Skeletal muscle satellite cell (primary cell): ENCODE data around the gene ZNF407.

Experiments
- H3K27me3 ChIP-seq: 2 replicates; pipeline ENCODE4 v1.7.0; 2013; ENCODE audit warnings: low read length; ENCODE audit not compliant: control insufficient read depth, insufficient read depth
- H3K36me3 ChIP-seq: 2 replicates; pipeline ENCODE4 v1.7.0; 2013; ENCODE audit warnings: mild to moderate bottlenecking, control low read depth, low read length; ENCODE audit not compliant: insufficient read depth
- H3K4me1 ChIP-seq: 2 replicates; pipeline ENCODE4 v1.7.0; 2013; ENCODE audit warnings: low read length; ENCODE audit not compliant: control insufficient read depth, insufficient read depth
- H3K4me2 ChIP-seq: 2 replicates; pipeline ENCODE4 v1.7.0; 2013; ENCODE audit warnings: mild to moderate bottlenecking, low read length
- H3K4me3 ChIP-seq: 2 replicates; pipeline ENCODE4 v1.7.0; 2013; ENCODE audit warnings: low read length
- H3K9ac ChIP-seq: 2 replicates; pipeline ENCODE4 v1.7.0; 2013; ENCODE audit warnings: mild to moderate bottlenecking, low read depth, low read length, moderate library complexity
- H3K9me3 ChIP-seq: replicated peaks from 2 replicates; pipeline ENCODE4 v1.7.0; 2013; ENCODE audit warnings: mild to moderate bottlenecking, control low read depth, low read length

The ZNF407 gene

GRCh38 chr18:75068682-75069435, 471.2 kb downstream of the ZNF407 start:
- Histone ChIP-seq H3K9ac (no peak overlapping the region), H3K9me3 (no peaks in the 10 kb centered on the region), H3K4me2 (no peak overlapping the region), H3K4me3 (no peak overlapping the region), H3K4me1 (peaks cover 24% of the 10 kb centered on the region), H3K36me3 (peaks cover 5% of the 10 kb centered on the region), H3K27me3 (no peaks in the 10 kb centered on the region)

DNA sequence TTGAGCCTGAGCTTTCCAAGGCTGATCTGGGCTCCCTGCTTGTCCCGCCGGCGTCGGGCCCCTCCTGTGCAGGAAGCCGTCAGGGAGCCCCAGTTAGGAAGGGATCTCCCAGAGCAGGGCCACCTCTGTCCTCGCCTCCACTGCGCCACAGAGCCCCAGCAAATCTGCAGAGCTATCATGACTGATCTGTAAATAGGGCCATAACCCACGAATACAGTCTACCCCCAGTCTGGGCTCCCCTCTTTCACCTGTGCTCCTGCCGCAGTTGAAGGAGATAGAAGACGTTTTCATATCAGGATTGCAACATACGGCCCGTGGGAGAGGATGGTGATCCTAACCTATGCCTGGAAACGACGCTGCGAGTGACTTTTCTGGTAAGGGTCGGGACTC, 472.6 kb downstream of the ZNF407 start:
- peak overlapping the region; percentile 75 for H3K4me2 ChIP-seq
- peaks cover 24% of the 10 kb centered on the region for H3K4me1 ChIP-seq
- no peaks in the 10 kb centered on the region for H3K36me3 ChIP-seq
- no peak overlapping the region for H3K9ac ChIP-seq
- no peaks in the 10 kb centered on the region for H3K27me3 ChIP-seq
- no peaks in the 10 kb centered on the region for H3K9me3 ChIP-seq
- H3K4me3 ChIP-seq, result peak overlapping the region; percentile 14

GRCh38 chr18:75070625-75071483, 473.2 kb downstream of the ZNF407 start:
- no peaks in the 10 kb centered on the region for H3K36me3 ChIP-seq
- peaks cover 24% of the 10 kb centered on the region for H3K4me1 ChIP-seq
- H3K4me3 ChIP-seq, result peak overlapping the region; percentile 46
- H3K9me3 ChIP-seq, result no peaks in the 10 kb centered on the region
- H3K27me3 ChIP-seq, result no peaks in the 10 kb centered on the region
- H3K9ac ChIP-seq, result no peak overlapping the region
- H3K4me2 ChIP-seq, result peak overlapping the region; percentile 75

DNA sequence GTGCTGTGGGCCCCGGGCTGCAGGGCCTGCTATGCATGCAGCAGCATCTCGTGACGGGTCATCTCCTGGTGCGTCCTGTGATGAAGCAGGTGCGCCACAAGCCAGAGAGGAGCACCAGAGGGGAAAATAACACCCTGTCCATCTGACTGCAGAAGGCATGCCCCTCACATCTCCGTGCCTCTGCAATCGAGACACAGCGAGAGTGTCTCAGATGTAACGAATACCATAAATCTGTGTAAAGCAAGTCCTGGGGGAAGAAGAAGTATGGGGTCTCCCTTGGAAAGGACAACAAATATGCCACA, 473.8 kb downstream of the ZNF407 start:
- Histone ChIP-seq H3K4me3 (no peak overlapping the region), H3K4me2 (peak overlapping the region; percentile 75), H3K9ac (no peak overlapping the region), H3K9me3 (no peaks in the 10 kb centered on the region), H3K27me3 (no peaks in the 10 kb centered on the region), H3K36me3 (no peaks in the 10 kb centered on the region), H3K4me1 (peaks cover 24% of the 10 kb centered on the region)

DNA sequence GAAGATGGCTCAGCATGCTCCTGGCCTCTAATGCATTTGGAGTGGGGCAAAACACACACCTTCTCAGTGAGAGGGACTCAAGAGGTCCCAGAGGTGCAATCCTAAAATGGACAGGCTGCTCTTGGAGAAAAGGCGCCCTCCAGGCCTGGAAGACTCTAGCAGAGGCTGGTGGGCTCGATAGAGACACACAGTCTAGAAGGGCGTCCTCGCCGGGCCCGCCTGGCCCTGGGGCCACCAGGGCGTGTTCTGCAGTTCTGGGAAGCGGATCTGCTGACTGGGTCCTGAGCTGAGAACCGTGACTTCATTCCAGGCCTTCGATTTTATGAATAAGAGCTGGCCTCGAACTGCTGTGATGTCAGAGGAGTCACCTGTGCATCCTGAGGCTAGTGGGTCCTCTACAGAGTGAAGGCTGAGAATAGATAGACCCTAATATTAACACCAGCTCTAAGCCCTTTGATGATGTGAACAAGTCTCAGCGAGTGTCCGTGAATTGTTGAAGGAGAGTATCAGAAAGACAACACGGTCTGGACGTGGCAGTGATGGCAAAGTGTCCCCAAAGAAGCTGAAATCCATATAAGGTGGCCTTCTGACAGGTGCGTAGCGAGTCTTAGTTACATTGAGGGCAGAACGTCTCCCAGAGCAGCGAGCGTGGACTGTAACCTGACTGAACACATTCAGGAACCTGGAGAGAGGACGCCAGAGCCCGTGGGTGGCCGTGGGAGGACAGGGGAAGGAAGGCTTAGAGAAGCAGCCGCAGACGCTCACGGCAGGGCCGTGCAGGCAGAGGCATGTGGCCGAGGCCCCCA, 474.4 kb downstream of the ZNF407 start:
- H3K4me1 ChIP-seq, result peaks cover 24% of the 10 kb centered on the region
- no peak overlapping the region for H3K4me3 ChIP-seq
- no peak overlapping the region for H3K9ac ChIP-seq
- H3K36me3 ChIP-seq, result no peaks in the 10 kb centered on the region
- no peaks in the 10 kb centered on the region for H3K9me3 ChIP-seq
- H3K27me3 ChIP-seq, result no peaks in the 10 kb centered on the region
- H3K4me2 ChIP-seq, result no peak overlapping the region

- H3K9me3 ChIP-seq, result no peaks in the 10 kb centered on the region
- H3K9ac ChIP-seq, result no peak overlapping the region
- no peaks in the 10 kb centered on the region for H3K27me3 ChIP-seq
- peaks cover 24% of the 10 kb centered on the region for H3K4me1 ChIP-seq
- no peaks in the 10 kb centered on the region for H3K36me3 ChIP-seq
- H3K4me2 ChIP-seq, result no peak overlapping the region
- no peak overlapping the region for H3K4me3 ChIP-seq
These were observed 475.2 kb downstream of the ZNF407 start for GRCh38 chr18:75072672-75073371.

- H3K27me3 ChIP-seq, result no peaks in the 10 kb centered on the region
- H3K4me2 ChIP-seq, result no peak overlapping the region
- no peaks in the 10 kb centered on the region for H3K36me3 ChIP-seq
- no peak overlapping the region for H3K4me3 ChIP-seq
- H3K4me1 ChIP-seq, result peaks cover 19% of the 10 kb centered on the region
- H3K9ac ChIP-seq, result no peak overlapping the region
- no peaks in the 10 kb centered on the region for H3K9me3 ChIP-seq
These were observed 476.0 kb downstream of the ZNF407 start for GRCh38 chr18:75073654-75074053.

DNA sequence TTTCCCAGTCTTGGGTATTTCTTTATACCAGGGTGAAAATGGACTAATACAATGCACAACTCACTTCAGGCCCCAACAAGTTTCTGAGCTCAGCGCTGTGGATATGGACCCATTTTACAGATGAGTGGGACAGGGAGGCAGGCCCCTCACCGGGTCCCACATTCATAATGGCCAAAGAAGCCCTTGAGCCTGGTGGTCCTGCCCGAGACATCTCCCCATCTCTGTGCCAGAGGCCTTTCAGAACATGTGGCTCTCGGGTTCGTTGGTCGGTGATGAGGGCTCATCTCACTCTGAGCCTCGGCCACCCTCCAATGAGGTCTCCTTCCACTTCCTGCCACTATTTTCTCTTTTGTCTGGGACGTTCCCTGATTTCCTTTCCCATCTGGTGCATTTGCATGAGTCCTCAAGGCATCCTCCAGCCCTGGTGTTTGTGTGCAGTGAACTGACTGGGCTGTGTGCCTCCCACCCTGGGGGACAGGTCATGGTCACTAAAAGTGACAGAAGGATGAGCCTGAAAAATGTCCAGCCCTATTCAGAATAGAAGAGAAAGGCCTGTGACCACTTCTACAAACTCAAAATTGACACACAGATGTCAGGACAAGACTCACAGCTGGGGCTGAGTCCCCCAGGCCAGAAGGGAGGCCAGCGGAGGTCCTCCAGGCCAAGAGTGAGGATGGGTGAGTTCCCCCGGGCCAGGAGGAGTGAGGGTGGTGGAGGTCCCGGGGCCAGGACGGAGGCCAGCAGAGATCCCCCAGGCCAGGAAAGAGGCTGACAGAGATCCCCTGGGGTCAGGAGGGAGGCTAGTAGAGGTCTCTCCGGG, 476.7 kb downstream of the ZNF407 start:
- Histone ChIP-seq H3K4me1 (peaks cover 16% of the 10 kb centered on the region), H3K9me3 (no peaks in the 10 kb centered on the region), H3K4me3 (no peak overlapping the region), H3K9ac (no peak overlapping the region), H3K4me2 (no peak overlapping the region), H3K36me3 (no peaks in the 10 kb centered on the region), H3K27me3 (no peaks in the 10 kb centered on the region)

GRCh38 chr18:75075016-75075305, 477.3 kb downstream of the ZNF407 start:
- H3K27me3 ChIP-seq, result peaks cover 1% of the 10 kb centered on the region
- H3K4me1 ChIP-seq, result peaks cover 15% of the 10 kb centered on the region
- no peak overlapping the region for H3K9ac ChIP-seq
- H3K4me3 ChIP-seq, result no peak overlapping the region
- H3K9me3 ChIP-seq, result no peaks in the 10 kb centered on the region
- no peak overlapping the region for H3K4me2 ChIP-seq
- H3K36me3 ChIP-seq, result no peaks in the 10 kb centered on the region

DNA sequence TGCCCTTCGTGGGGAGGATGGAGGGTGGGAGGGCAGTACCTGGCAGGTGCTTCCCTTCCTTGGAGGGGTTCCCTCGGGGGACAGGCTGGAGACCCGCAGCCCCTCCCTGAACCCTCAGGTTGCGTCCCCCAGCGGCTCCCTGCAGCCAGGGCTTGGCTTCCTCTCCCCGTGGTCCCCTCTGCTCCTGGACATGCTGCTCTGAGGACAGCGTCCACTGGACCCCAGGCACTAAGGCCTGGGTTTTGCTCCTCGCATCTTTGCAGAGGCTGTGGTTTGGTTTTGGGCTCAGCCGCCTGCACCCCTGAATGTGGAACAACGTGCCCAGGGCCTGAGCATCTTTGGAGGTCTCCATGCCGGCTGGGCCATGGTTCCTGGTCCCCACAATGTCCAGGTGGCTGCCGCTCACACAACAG, 477.8 kb downstream of the ZNF407 start:
- Histone ChIP-seq H3K4me1 (peaks cover 11% of the 10 kb centered on the region), H3K4me3 (no peak overlapping the region), H3K9ac (no peak overlapping the region), H3K27me3 (peaks cover 4% of the 10 kb centered on the region), H3K9me3 (no peaks in the 10 kb centered on the region), H3K36me3 (no peaks in the 10 kb centered on the region), H3K4me2 (no peak overlapping the region)
